ENCODE data around the gene FOXRED1. TPM values are rescaled to one million over a fixed set of nuclear protein-coding genes. Genes with fewer than 3 reads are reported as not detected.

FOXRED1 gene
- total and polyA plus RNA-seq, 10 of the 15 experiments (the other 5 are each of a cell fraction or from before 2014, with no cell fraction given), result 9.9 to 67.7 (median 38.0) TPM

GRCh38 chr11:126317432-126317755 is 48.4 kb downstream of the FOXRED1 start:
- Histone ChIP-seq H3K9me3 (replicated peaks; ENCODE audit: control insufficient read depth, insufficient read depth, low read length) (no peaks in the 10 kb centered on the region; the same call in none of the 3 replicates), H2AFZ (ENCODE audit: control insufficient read depth, low read depth, low read length) (no peak overlapping the region), H3K4me2 (ENCODE audit: control insufficient read depth, insufficient read depth) (peak overlapping the region; percentile 71), H3K36me3 (ENCODE audit: control insufficient read depth in 2 of 2, insufficient read depth in 2 of 2, low read length in 1 of 2) (peaks cover 0 to 10% of the 10 kb centered on the region in 2 experiments), H3K79me2 (ENCODE audit: control insufficient read depth, insufficient read depth, low read length) (peaks cover 9% of the 10 kb centered on the region), H3K27ac (ENCODE audit: control insufficient read depth, insufficient read depth) (peak overlapping the region; percentile 71; the same call in 1 of the 2 replicates), H4K20me1 (ENCODE audit: control insufficient read depth, insufficient read depth) (peaks cover 3% of the 10 kb centered on the region; the same call in 1 of the 2 replicates), H3K27me3 (replicated peaks in 1 of 2; ENCODE audit: control insufficient read depth in 2 of 2, insufficient read depth in 2 of 2, low read length in 1 of 2) (no peaks in the 10 kb centered on the region), H3K4me1 (ENCODE audit: control insufficient read depth, insufficient read depth, low read length) (peaks cover 40% of the 10 kb centered on the region), H3K4me3 (no peak overlapping the region), H3K9ac (ENCODE audit: control insufficient read depth, insufficient read depth, low read length) (no peak overlapping the region)
- DNase-seq (ENCODE audit: low read depth, low spot score) (no peak), FAIRE-seq (no peak), ATAC-seq (no peak; the same call in 2 of the 3 replicates)
- in situ Hi-C loops (cut with MboI), result no loop called here
- WGBS (ENCODE audit: insufficient coverage, insufficient replicate concordance, low lambda C conversion rate, missing lambda C conversion rate), result 50% methylated on average over 1 of the region's 1 CpG
- CTCF ChIA-PET, result interaction anchor here (1.2 to 5.3 kb wide), 3 partner anchors 103 to 167 kb away, joined by 3 to 31 read pairs (median 6); no protein-coding TSS in a partner anchor
- intact Hi-C loops (cut with micrococcal nuclease; ENCODE audit: unreplicated experiment), result loop anchor here (10.0 kb wide), 3 partner anchors 387 to 667 kb away; no protein-coding TSS in a partner anchor
- SMC1A ChIA-PET (ENCODE audit: uncharacterized antibody, unreplicated experiment), result interaction anchor here (0.6 to 2.6 kb wide), 4 partner anchors 36 to 422 kb away, joined by 3 to 8 read pairs (median 6); no protein-coding TSS in a partner anchor
- RAD21 ChIA-PET (ENCODE audit: unreplicated experiment), result interaction anchor here (1.7 to 2.5 kb wide), 2 partner anchors 13 to 103 kb away, joined by 7 to 9 read pairs; partner anchors contain the start of gene DCPS
- TF ChIP-seq RUNX3 (IDR thresholded peaks at IDR 0.05; ENCODE audit: low read length) (peak; percentile 67), YY1 (IDR thresholded peaks at IDR 0.05; ENCODE audit: low read depth, low read length) (peak; percentile 15; the same call in 1 of the 2 replicates), CREB1 (IDR thresholded peaks at IDR 0.05; ENCODE audit: low read depth) (no peak), TARDBP (IDR thresholded peaks at IDR 0.05; ENCODE audit: borderline replicate concordance) (no peak)
- POLR2A ChIA-PET, result no interaction called here
- no TSS peak for BruUV-seq (replicated peaks)

GRCh38 chr11:126317756-126318573 is 49.0 kb downstream of the FOXRED1 start:
- no peaks in the 10 kb centered on the region; the same call in none of the 3 replicates for H3K9me3 ChIP-seq (replicated peaks; ENCODE audit: control insufficient read depth, insufficient read depth, low read length)
- peaks cover 34% of the 10 kb centered on the region for H3K4me1 ChIP-seq (ENCODE audit: control insufficient read depth, insufficient read depth, low read length)
- CTCF ChIA-PET, result interaction anchor here (0.8 to 5.3 kb wide), 5 partner anchors 8 to 167 kb away, joined by 3 to 31 read pairs (median 3); no protein-coding TSS in a partner anchor
- POLR2A ChIA-PET, result no interaction called here
- RAD21 ChIA-PET (ENCODE audit: unreplicated experiment), result interaction anchor here (1.2 to 2.5 kb wide), 4 partner anchors 8 to 166 kb away, joined by 3 to 11 read pairs (median 8); partner anchors contain the start of gene DCPS
- H3K27ac ChIP-seq (ENCODE audit: control insufficient read depth, insufficient read depth), result peak overlapping the region; percentile 71
- BruUV-seq (replicated peaks), result no TSS peak
- peak overlapping the region; percentile 71 for H3K4me2 ChIP-seq (ENCODE audit: control insufficient read depth, insufficient read depth)
- H3K36me3 ChIP-seq (ENCODE audit: control insufficient read depth in 2 of 2, insufficient read depth in 2 of 2, low read length in 1 of 2), result peaks cover 0 to 7% of the 10 kb centered on the region in 2 experiments
- H3K79me2 ChIP-seq (ENCODE audit: control insufficient read depth, insufficient read depth, low read length), result peaks cover 7% of the 10 kb centered on the region
- no peak overlapping the region for H2AFZ ChIP-seq (ENCODE audit: control insufficient read depth, low read depth, low read length)
- intact Hi-C loops (cut with micrococcal nuclease; ENCODE audit: unreplicated experiment), result loop anchor here (10.0 kb wide), 3 partner anchors 387 to 667 kb away; no protein-coding TSS in a partner anchor
- SMC1A ChIA-PET (ENCODE audit: uncharacterized antibody, unreplicated experiment), result interaction anchor here (0.6 to 2.6 kb wide), 7 partner anchors 8 to 423 kb away, joined by 3 to 13 read pairs (median 8); no protein-coding TSS in a partner anchor
- peaks cover 3% of the 10 kb centered on the region; the same call in 1 of the 2 replicates for H4K20me1 ChIP-seq (ENCODE audit: control insufficient read depth, insufficient read depth)
- H3K9ac ChIP-seq (ENCODE audit: control insufficient read depth, insufficient read depth, low read length), result peak overlapping the region; percentile 48
- 0 out of 2 replicates have a peak overlapping the region, but pooled peaks have one; percentile 6 for H3K4me3 ChIP-seq
- ATAC-seq (peak; percentile 62), FAIRE-seq (no peak), DNase-seq (ENCODE audit: low read depth, low spot score) (no peak)
- no peaks in the 10 kb centered on the region for H3K27me3 ChIP-seq (replicated peaks in 1 of 2; ENCODE audit: control insufficient read depth in 2 of 2, insufficient read depth in 2 of 2, low read length in 1 of 2)
- in situ Hi-C loops (cut with MboI), result no loop called here
- WGBS (ENCODE audit: insufficient coverage, insufficient replicate concordance, low lambda C conversion rate, missing lambda C conversion rate), result 92% methylated on average over 14 of the region's 14 CpGs
- no peak for TF ChIP-seq SKIL (IDR thresholded peaks at IDR 0.05; ENCODE audit: low read depth, poor library complexity, severe bottlenecking)
- TF ChIP-seq SUPT20H (IDR thresholded peaks at IDR 0.05; ENCODE audit: borderline replicate concordance, control insufficient read depth, low read depth, low read length), result no peak
- TF ChIP-seq ZNF592 (IDR thresholded peaks at IDR 0.05), result no peak
- TF ChIP-seq TBL1XR1 (IDR thresholded peaks at IDR 0.05; ENCODE audit: low read depth, low read length), result no peak

Measured in GM12878 (cell line).